Measurements from ENCODE around the gene ZNF777. TPM values are rescaled to one million over a fixed set of nuclear protein-coding genes. Genes with fewer than 3 reads are reported as not detected.

ZNF777 gene
- total and polyA plus RNA-seq, 2 of the 4 experiments (the other 2 are of a cell fraction) = 3.2 to 6.5 TPM

- H3K79me1 ChIP-seq (ENCODE audit: low read depth in 1 of 2, low read length in 2 of 2) = peaks cover 8 to 17% of the 10 kb centered on the region in 2 experiments
- H3K9ac ChIP-seq (ENCODE audit: low read depth, low read length) = no peak overlapping the region
- H3K27me3 ChIP-seq (ENCODE audit: control insufficient read depth, insufficient read depth, low read length) = no peaks in the 10 kb centered on the region
- dilution Hi-C loops (cut with HindIII; ENCODE audit: low sequenced_read_pairs, unreplicated experiment) (no loop called here), in situ Hi-C loops (cut with MboI; ENCODE audit: low sequenced_read_pairs) (no loop called here), intact Hi-C loops (cut with micrococcal nuclease) (no loop called here)
- peaks cover 57% of the 10 kb centered on the region for H3K36me3 ChIP-seq (ENCODE audit: control insufficient read depth, insufficient read depth, low read length)
- no peaks in the 10 kb centered on the region for H3K9me1 ChIP-seq (ENCODE audit: insufficient read depth, low read length)
- BruUV-seq (replicated peaks) = no TSS peak
- no peak overlapping the region for H3K18ac ChIP-seq (ENCODE audit: low read depth, low read length)
- no peak overlapping the region for H3K4me2 ChIP-seq (ENCODE audit: low read depth, low read length)
- H4K91ac ChIP-seq (ENCODE audit: insufficient read depth, low read depth, low read length) = no peak overlapping the region
- WGBS, 2 experiments (ENCODE audit: extremely low coverage in 2 of 2, insufficient read length in 1 of 2) = no CpG with 5 or more reads among the region's 12 CpGs
- DNase-seq = no peak
- no peaks in the 10 kb centered on the region for H4K20me1 ChIP-seq (ENCODE audit: insufficient read depth, low read length)
- no peak overlapping the region for H4K8ac ChIP-seq (ENCODE audit: low read depth in 2 of 2, low read length in 2 of 2)
- H2BK120ac ChIP-seq (ENCODE audit: low read depth, low read length) = no peak overlapping the region
- no peak overlapping the region for H2AK9ac ChIP-seq (replicated peaks; ENCODE audit: low read depth, low read length, poor library complexity)
- no peak overlapping the region for H4K5ac ChIP-seq (ENCODE audit: low read depth, low read length)
- H3K4me1 ChIP-seq (ENCODE audit: control insufficient read depth, insufficient read depth, low read length) = no peaks in the 10 kb centered on the region
- ATAC-seq (ENCODE audit: low read depth) = no peak
- no peak overlapping the region for H2AK5ac ChIP-seq (ENCODE audit: low read depth, low read length)
- no peak overlapping the region for H3K56ac ChIP-seq (ENCODE audit: extremely low read depth, insufficient read depth, low read length)
- no peak overlapping the region for H2BK5ac ChIP-seq (ENCODE audit: low read depth, low read length, poor library complexity, severe bottlenecking)
- H3K9me3 ChIP-seq (ENCODE audit: control insufficient read depth, insufficient read depth, low read length) = peaks cover 2% of the 10 kb centered on the region; the same call in 1 of the 2 replicates
- H3K23ac ChIP-seq (ENCODE audit: low read depth, low read length) = no peak overlapping the region
- H3K4ac ChIP-seq (ENCODE audit: low read depth, low read length) = no peak overlapping the region
- no peak overlapping the region for H3K27ac ChIP-seq (ENCODE audit: insufficient read depth, low read length)
- no peak overlapping the region for H3K4me3 ChIP-seq (ENCODE audit: insufficient read depth, low read depth, low read length)
- H3K14ac ChIP-seq (replicated peaks; ENCODE audit: low read depth, low read length) = no peak overlapping the region
- ChIA-PET CTCF (no interaction called here), POLR2A (ENCODE audit: unreplicated experiment) (no interaction called here)
- H2BK20ac ChIP-seq (ENCODE audit: low read depth, low read length) = no peak overlapping the region
- no peak overlapping the region for H2AFZ ChIP-seq (replicated peaks; ENCODE audit: low read length, poor library complexity)
- H2BK15ac ChIP-seq (ENCODE audit: low read depth, low read length) = no peak overlapping the region
- no peak for TF ChIP-seq MAFK (IDR thresholded peaks at IDR 0.05; ENCODE audit: low read depth, low read length)
- no peak for TF ChIP-seq USF2 (IDR thresholded peaks at IDR 0.05; ENCODE audit: low read depth, low read length)
Observed at GRCh38 chr7:149476791-149477190, 15.9 kb upstream of the ZNF777 start.

Measured in IMR-90 (cell line).